Lung (tissue), 12 donors: ENCODE measurements around the gene UBE2N. TPM values are rescaled to one million over a fixed set of nuclear protein-coding genes. Genes with fewer than 3 reads are reported as not detected.
A peak's percentile ranks its signal among the peaks of the same experiment; 100 is the strongest.

Experiments
- ATAC-seq: fragments of 200-7000 bp; cut with Tn5 transposase; one replicate; pipeline ENCODE4 v1.9.1; 2020; ENCODE audit warnings: moderate number of reproducible peaks; ENCODE audit not compliant: insufficient read depth, low FRiP score
- DNase-seq, 3 donors: peaks; one replicate each; pipeline ENCODE4 v3.0.0-alpha.2; 2013 to 2017
- H3K27ac ChIP-seq, 2 donors: one replicate each; pipeline ENCODE4 v1.5.1; 2013; ENCODE audit warnings: mild to moderate bottlenecking in 2 of 2, moderate library complexity in 2 of 2, control low read depth in 1 of 2, inconsistent platforms in 1 of 2, low read depth in 1 of 2, low read length in 1 of 2
- H3K27me3 ChIP-seq, 3 donors: one replicate each; pipeline ENCODE4 v1.5.1; 2013; ENCODE audit warnings: low read length in 2 of 3; ENCODE audit not compliant: control insufficient read depth in 3 of 3, insufficient read depth in 3 of 3
- H3K36me3 ChIP-seq, 4 donors: one replicate each; pipeline ENCODE4 v1.5.1; 2013; ENCODE audit warnings: low read length in 4 of 4, mild to moderate bottlenecking in 1 of 4, moderate library complexity in 1 of 4; ENCODE audit not compliant: control insufficient read depth in 4 of 4, insufficient read depth in 4 of 4
- H3K4me1 ChIP-seq, 5 donors: one replicate each; pipeline ENCODE4 v1.5.1; 2013; ENCODE audit warnings: low read length in 5 of 5, mild to moderate bottlenecking in 2 of 5, moderate library complexity in 1 of 5; ENCODE audit not compliant: control insufficient read depth in 5 of 5, insufficient read depth in 5 of 5
- H3K4me3 ChIP-seq: one replicate; pipeline ENCODE4 v1.5.1; 2013; ENCODE audit warnings: mild to moderate bottlenecking, control low read depth, moderate library complexity
- H3K9ac ChIP-seq, 2 donors: one replicate each; pipeline ENCODE4 v1.5.1; 2013; ENCODE audit warnings: low read length in 2 of 2, control low read depth in 1 of 2; ENCODE audit not compliant: insufficient read depth in 1 of 2
- H3K9me3 ChIP-seq, 4 donors: one replicate each; pipeline ENCODE4 v1.5.1; 2013; ENCODE audit warnings: low read length in 3 of 4, mild to moderate bottlenecking in 1 of 4, moderate library complexity in 1 of 4; ENCODE audit not compliant: control insufficient read depth in 4 of 4, insufficient read depth in 3 of 4
- WGBS, 2 donors: extraction: QIAGEN DNeasy Blood & Tissue Kit; methylation state at CpG; one replicate each; pipeline ENCODE4 v1.1.7; 2013; 5-methylcytosine and 5-hydroxymethylcytosine counted together
- polyA plus RNA-seq, 2 donors: library from polyadenylated mRNA; stranded (reverse); fragments of 200-250 nt; gene quantifications; one replicate each; pipeline ENCODE4 v1.2.1, GENCODE V29; 2013
- total RNA-seq, 2 donors: library from RNA; depleted of rRNA in 1 of 2; stranded (reverse); fragments of >200 nt in 1 of 2; gene quantifications; one replicate each; pipeline ENCODE4 v1.2.1, GENCODE V29; 2014 to 2021
- TF ChIP-seq, protein P1 (sequence below): IDR thresholded peaks from 2 replicates; pipeline ENCODE4 v1.5.1; 2012; ENCODE audit warnings: mild to moderate bottlenecking; ENCODE audit errors: control extremely low read depth, extremely low read depth
- donor health status: control.
- donor health status: control.
- donor health status: Bipolar disorder and iron deficiency.
- donor health status: healthy.
- donor health status: DM: yes; HTN: yes; CAD: no.

UBE2N gene
- total and polyA plus RNA-seq, 4 donors = 65.1 to 89.4 (median 79.8) TPM

DNA sequence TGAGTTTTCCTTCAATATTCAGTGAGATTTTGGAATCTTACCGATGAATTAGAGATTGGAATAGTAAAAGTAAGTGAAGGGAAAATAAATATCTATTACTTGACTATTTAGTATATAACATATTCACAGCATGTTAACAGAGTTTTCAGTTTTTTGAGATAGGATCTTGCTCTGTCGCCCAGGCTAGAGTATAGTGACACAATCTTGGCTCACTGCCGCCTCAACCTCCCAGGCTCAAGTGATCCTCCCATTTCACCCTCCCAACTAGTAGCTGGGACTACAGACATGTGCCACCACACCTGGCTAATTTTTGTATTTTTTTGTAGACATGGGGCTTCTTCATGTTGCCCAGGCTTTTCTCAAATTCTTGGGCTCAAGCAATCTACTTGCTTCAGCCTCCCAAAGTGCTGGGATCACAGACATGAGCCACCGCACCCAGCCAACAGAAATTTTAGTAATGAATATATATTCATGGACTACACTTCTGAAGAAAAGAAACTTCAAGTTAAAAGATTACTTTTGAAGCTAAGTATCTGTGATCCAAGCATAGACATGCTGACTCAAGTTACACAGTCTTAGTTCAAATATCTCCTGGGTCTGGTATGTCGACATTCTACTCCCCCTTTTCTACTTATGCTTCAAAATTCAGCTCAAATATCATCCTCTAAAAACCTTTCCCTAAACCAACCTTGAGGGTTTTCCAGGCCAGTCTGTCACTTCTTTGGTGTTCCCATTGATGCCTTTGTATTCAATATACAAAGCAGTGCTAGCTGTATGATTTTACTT, 13.8 kb downstream of the UBE2N start:
- 62 to 80% methylated on average over 5 of the region's 5 CpGs for WGBS, 2 donors
- Histone ChIP-seq H3K9me3 (no peaks in the 10 kb centered on the region), H3K27ac (no peak overlapping the region), H3K4me1 (peaks cover 3 to 61% (median 34%) of the 10 kb centered on the region in 5 donors), H3K36me3 (no peaks in the 10 kb centered on the region), H3K9ac (no peak overlapping the region), H3K27me3 (no peaks in the 10 kb centered on the region), H3K4me3 (no peak overlapping the region)
- peak in 1 of 3 donors; percentile 70 for DNase-seq
- no peak for ATAC-seq
- TF ChIP-seq, protein P1, sequence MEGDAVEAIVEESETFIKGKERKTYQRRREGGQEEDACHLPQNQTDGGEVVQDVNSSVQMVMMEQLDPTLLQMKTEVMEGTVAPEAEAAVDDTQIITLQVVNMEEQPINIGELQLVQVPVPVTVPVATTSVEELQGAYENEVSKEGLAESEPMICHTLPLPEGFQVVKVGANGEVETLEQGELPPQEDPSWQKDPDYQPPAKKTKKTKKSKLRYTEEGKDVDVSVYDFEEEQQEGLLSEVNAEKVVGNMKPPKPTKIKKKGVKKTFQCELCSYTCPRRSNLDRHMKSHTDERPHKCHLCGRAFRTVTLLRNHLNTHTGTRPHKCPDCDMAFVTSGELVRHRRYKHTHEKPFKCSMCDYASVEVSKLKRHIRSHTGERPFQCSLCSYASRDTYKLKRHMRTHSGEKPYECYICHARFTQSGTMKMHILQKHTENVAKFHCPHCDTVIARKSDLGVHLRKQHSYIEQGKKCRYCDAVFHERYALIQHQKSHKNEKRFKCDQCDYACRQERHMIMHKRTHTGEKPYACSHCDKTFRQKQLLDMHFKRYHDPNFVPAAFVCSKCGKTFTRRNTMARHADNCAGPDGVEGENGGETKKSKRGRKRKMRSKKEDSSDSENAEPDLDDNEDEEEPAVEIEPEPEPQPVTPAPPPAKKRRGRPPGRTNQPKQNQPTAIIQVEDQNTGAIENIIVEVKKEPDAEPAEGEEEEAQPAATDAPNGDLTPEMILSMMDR = no peak

GRCh38 chr12:93426412-93426805, 15.3 kb downstream of the UBE2N start:
- Histone ChIP-seq H3K4me1 (peaks cover 6 to 65% (median 36%) of the 10 kb centered on the region in 5 donors), H3K27ac (peak overlapping the region in 1 of 2 donors; percentile 9), H3K9ac (peak overlapping the region in 1 of 2 donors; percentile 50), H3K4me3 (no peak overlapping the region), H3K27me3 (no peaks in the 10 kb centered on the region), H3K9me3 (no peaks in the 10 kb centered on the region), H3K36me3 (no peaks in the 10 kb centered on the region)
- DNase-seq = no peak
- ATAC-seq = no peak
- TF ChIP-seq, protein P1 = no peak
- 31 to 59% methylated on average over 1 of the region's 1 CpG for WGBS, 2 donors

DNA sequence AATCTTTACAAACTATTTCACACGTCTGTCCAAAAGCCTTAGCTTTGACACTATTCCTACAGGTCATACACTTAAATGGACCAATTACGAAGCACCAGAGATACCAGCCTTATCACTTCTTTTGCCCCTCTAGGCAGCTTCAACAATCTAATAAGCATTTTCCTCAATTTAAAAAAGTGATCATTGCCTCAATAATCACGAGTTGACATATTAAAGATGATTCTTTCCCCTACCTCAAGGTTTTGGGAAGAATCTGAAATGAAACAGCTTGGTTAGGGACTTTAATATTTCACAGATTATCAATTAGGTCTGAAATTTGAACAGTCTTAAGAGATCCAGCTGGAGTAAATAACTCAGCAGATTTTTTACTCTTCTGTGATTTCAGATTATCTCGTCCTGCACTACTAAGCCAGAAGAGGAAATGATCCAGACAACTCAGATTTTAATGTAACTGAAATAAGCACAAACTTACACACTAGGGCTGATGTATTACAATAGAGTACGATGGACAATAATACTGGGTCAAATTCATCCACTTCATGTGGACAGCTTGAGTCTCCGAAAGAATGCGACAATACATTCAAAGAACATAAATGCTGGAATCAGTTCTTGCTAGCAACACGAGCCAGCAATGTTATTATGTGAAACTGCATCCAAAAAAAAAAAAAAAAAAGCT, 15.9 kb downstream of the UBE2N start:
- TF ChIP-seq, protein P1 = no peak
- Histone ChIP-seq H3K27ac (peak overlapping the region in 1 of 2 donors; percentile 21), H3K36me3 (no peaks in the 10 kb centered on the region), H3K27me3 (no peaks in the 10 kb centered on the region), H3K4me1 (peaks cover 6 to 64% (median 36%) of the 10 kb centered on the region in 5 donors), H3K9me3 (no peaks in the 10 kb centered on the region), H3K4me3 (no peak overlapping the region), H3K9ac (peak overlapping the region in 1 of 2 donors; percentile 40)
- WGBS, 2 donors = 58 to 59% methylated on average over 8 of the region's 8 CpGs
- DNase-seq (peak in 2 of 3 donors; percentile 80 to 83), ATAC-seq (no peak)
